Nephron (organoid): ENCODE results near the gene ZNF691.
"Not testable (repeated sequence)": the region's sequence is repeated elsewhere in the genome, so short reads cannot be mapped to it uniquely, and the experiment has no call there.

ENCODE experiments used
- H3K27ac Mint-ChIP-seq, 3 experiments: 2 replicates each; pipeline ENCODE4 v1.8.0; 2020; ENCODE audit warnings: mixed read lengths in 3 of 3, mild to moderate bottlenecking in 2 of 3, moderate library complexity in 1 of 3
- H3K27me3 Mint-ChIP-seq: 2 replicates; pipeline ENCODE4 v1.8.0; 2021; ENCODE audit warnings: low read depth, mild to moderate bottlenecking, moderate library complexity, mixed read lengths
- H3K36me3 Mint-ChIP-seq: 2 replicates; pipeline ENCODE4 v1.8.0; 2020; ENCODE audit warnings: low read depth, mixed read lengths
- H3K4me1 Mint-ChIP-seq: 2 replicates; pipeline ENCODE4 v1.8.0; 2020; ENCODE audit warnings: mixed read lengths
- H3K4me3 Mint-ChIP-seq, 3 experiments: 2 replicates each; pipeline ENCODE4 v1.8.0; 2020; ENCODE audit warnings: mild to moderate bottlenecking in 3 of 3, mixed read lengths in 3 of 3, moderate library complexity in 2 of 3
- H3K9me3 Mint-ChIP-seq: 2 replicates; pipeline ENCODE4 v1.8.0; 2020; ENCODE audit warnings: mixed read lengths
- TF ChIP-seq, protein P1 (sequence below), 3 experiments: fragments of 200-600 bp; sonication (generic); IDR thresholded peaks; one replicate each; pipeline ENCODE4 v1.5.0; 2021; ENCODE audit warnings: antibody characterized with exemption in 3 of 3; ENCODE audit not compliant: unreplicated experiment in 3 of 3

The ZNF691 gene

DNA sequence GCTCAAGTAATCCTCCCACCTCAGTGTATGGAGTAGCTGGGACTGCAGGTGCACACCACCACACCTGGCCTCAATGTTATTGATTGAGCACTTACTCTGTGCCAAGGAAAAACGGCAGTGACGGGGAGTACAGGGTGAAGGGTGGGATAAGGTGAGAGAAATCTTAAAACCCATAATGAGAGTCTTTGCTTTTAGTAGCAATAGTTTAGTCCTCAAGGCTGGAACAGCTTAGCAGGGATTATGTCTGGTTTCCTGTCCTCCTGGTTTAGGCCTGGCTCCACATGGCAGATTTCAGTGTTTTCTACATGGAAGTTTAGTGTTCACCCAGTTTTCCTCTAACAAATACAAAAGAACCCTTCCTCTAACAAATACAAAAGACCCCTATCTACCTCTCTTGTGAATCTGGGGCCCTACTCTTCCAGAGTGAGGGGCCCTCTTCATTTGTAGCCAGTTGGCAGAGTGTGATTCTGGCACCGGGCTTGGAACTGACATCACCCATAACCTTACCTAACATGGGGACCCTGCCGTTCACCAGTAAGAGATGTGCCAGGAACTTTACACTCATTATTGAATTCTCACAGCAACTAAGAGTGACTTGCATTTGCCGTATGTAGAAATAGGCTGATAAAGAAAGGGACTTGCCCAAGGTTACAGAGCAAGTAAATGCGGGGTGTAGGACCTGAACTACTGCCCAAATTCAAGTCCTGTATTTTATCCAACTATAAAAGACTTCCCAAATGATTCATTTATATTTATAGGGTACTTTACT is 6.9 kb downstream of the ZNF691 start:
- Mint-ChIP-seq H3K9me3 (peaks cover 39% of the 10 kb centered on the region), H3K27ac (no peak overlapping the region), H3K4me3 (no peak overlapping the region), H3K4me1 (peaks cover 16% of the 10 kb centered on the region), H3K27me3 (no peaks in the 10 kb centered on the region), H3K36me3 (peaks cover 81% of the 10 kb centered on the region)
- TF ChIP-seq, protein P1, sequence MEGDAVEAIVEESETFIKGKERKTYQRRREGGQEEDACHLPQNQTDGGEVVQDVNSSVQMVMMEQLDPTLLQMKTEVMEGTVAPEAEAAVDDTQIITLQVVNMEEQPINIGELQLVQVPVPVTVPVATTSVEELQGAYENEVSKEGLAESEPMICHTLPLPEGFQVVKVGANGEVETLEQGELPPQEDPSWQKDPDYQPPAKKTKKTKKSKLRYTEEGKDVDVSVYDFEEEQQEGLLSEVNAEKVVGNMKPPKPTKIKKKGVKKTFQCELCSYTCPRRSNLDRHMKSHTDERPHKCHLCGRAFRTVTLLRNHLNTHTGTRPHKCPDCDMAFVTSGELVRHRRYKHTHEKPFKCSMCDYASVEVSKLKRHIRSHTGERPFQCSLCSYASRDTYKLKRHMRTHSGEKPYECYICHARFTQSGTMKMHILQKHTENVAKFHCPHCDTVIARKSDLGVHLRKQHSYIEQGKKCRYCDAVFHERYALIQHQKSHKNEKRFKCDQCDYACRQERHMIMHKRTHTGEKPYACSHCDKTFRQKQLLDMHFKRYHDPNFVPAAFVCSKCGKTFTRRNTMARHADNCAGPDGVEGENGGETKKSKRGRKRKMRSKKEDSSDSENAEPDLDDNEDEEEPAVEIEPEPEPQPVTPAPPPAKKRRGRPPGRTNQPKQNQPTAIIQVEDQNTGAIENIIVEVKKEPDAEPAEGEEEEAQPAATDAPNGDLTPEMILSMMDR (IDR thresholded peaks at IDR 0.05; ENCODE audit: unreplicated experiment in 3 of 3) = no peak

DNA sequence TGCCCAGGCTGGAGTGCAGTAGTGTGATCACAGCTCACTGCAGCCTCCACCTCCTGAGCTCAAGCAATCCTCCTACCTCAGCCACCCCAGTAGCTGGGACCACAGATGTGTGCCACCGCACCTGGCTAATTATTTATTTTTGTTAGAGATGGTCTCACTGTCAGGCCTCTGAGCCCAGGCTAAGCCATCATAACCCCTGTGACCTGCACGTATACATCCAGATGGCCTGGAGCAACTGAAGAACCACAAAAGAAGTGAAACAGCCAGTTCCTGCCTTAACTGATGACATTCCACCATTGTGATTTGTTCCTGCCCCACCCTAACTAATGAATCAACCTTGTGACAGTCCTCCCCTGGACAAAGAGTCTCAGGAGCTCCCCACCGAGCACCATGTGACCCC is 10.1 kb downstream of the ZNF691 start:
- H3K4me1 Mint-ChIP-seq, H3K27me3 Mint-ChIP-seq, H3K27ac Mint-ChIP-seq, H3K4me3 Mint-ChIP-seq: not testable (repeated sequence)
- Mint-ChIP-seq H3K36me3 (peaks cover 59% of the 10 kb centered on the region), H3K9me3 (peaks cover 53% of the 10 kb centered on the region)

DNA sequence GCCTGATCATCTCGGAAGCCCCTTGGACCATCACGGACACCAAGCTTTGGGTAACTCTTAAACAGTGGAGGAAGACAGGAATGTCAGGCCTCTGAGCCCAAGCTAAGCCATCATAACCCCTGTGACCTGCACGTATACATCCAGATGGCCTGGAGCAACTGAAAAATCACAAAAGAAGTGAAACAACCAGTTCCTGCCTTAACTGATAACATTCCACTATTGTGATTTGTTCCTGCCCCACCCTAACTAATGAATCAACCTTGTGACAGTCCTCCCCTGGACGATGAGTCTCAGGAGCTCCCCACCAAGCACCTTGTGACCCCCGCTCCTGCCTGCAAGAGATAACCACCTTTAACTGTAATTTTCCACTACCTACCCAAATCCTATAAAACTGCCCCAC is 13.0 kb downstream of the ZNF691 start:
- peaks cover 36% of the 10 kb centered on the region for H3K36me3 Mint-ChIP-seq
- not testable (repeated sequence) for H3K27ac Mint-ChIP-seq, H3K27me3 Mint-ChIP-seq, H3K4me1 Mint-ChIP-seq, H3K4me3 Mint-ChIP-seq
- H3K9me3 Mint-ChIP-seq = peaks cover 61% of the 10 kb centered on the region

DNA sequence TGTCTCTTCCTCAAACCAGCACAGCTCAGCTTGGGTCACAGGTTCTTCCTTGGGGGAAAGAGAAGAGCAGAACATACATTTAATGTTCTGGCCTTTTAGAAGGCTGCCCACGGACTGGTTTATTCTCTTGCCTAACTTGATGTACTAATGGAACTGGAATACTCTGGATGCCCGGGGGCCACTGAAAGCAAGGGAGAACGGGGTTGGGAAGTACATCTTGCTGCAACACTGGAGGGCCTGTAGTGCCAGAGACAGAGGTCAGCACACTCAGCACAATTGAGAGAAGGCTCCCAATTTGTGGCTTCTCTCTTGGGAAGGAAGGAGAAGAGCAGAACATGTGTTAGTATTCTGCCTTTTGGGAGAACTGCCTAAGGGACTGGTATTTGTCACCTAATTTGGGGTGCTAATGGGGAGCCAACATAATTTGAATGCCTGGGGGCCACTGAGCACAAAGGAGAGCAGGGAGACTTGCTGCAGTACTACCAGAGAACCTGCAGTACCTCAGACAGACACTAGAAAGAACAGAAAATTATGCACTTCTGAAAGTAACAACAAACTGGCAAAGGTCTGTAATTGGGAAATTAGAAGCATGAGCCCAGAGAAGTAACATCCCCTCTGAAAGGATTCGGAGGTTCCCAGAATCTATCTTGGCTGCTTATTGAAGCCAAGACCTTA is 14.1 kb downstream of the ZNF691 start:
- TF ChIP-seq, protein P1 (IDR thresholded peaks at IDR 0.05; ENCODE audit: unreplicated experiment in 3 of 3) = no peak
- Mint-ChIP-seq H3K27me3 (no peaks in the 10 kb centered on the region), H3K4me1 (no peaks in the 10 kb centered on the region), H3K27ac (no peak overlapping the region), H3K9me3 (peaks cover 60% of the 10 kb centered on the region), H3K36me3 (peaks cover 32% of the 10 kb centered on the region), H3K4me3 (no peak overlapping the region)

DNA sequence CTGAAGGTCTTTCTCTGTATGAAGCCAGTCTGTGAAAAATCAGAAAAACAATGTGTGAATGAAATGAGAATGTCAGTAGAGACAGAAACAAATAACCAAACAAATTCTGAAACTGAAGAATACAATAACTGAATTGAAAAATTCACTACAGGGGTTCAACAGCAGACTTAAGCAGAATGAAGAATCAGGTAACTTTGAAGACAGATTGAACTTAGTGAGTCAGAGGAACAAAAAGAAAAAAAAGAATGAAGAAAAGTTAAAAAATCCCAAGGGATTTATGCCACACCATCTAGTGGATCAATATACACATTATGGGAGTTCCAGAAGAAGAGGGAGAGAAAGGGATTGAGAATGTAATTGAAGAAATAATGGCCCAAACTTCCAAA is 14.6 kb downstream of the ZNF691 start:
- H3K4me3 Mint-ChIP-seq = no peak overlapping the region
- no peaks in the 10 kb centered on the region for H3K4me1 Mint-ChIP-seq
- peaks cover 56% of the 10 kb centered on the region for H3K9me3 Mint-ChIP-seq
- H3K36me3 Mint-ChIP-seq = peaks cover 27% of the 10 kb centered on the region
- TF ChIP-seq, protein P1 (IDR thresholded peaks at IDR 0.05; ENCODE audit: unreplicated experiment in 3 of 3) = no peak
- H3K27ac Mint-ChIP-seq = no peak overlapping the region
- no peaks in the 10 kb centered on the region for H3K27me3 Mint-ChIP-seq

DNA sequence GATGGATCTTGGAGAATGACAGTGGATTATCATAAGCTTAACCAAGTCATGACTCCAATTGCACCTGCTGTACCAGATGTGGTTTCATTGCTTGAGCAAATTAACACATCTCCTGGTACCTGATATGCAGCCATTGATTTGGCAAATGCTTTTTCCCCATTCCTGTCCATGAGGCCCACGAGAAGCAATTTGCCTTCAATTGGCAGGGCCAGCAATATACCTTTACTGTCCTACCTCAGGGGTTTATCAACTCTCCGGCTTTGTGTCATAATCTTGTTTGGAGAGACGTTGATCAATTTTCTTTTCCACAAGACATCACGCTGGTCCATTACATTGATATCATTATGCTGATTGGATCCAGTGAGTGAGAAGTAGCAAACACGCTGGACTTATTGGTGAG is 20.1 kb downstream of the ZNF691 start:
- TF ChIP-seq, protein P1 (IDR thresholded peaks at IDR 0.05; ENCODE audit: unreplicated experiment in 3 of 3) = no peak
- Mint-ChIP-seq H3K36me3 (no peaks in the 10 kb centered on the region), H3K27ac (no peak overlapping the region), H3K4me3 (no peak overlapping the region), H3K9me3 (peaks cover 20% of the 10 kb centered on the region), H3K4me1 (no peaks in the 10 kb centered on the region), H3K27me3 (peaks cover 5% of the 10 kb centered on the region)

DNA sequence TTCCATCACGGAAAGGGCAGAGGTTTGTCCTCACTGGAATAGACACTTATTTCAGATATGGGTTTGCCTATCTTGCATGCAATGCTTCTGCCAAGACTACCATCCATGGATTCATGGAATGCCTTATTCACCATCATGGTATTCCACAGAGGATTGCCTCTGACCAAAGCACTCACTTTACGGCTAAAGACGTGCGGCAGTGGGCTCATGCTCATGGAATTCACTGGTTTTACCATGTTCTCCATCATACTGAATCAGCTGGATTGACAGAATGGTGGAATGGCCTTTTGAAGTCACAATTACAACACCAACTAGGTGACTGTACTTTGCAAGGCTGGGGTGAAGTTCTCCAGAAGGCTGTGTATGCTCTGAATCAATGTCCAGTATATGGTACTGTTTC is 22.1 kb downstream of the ZNF691 start:
- not testable (repeated sequence) for H3K27ac Mint-ChIP-seq, H3K36me3 Mint-ChIP-seq, H3K4me1 Mint-ChIP-seq, H3K27me3 Mint-ChIP-seq, H3K4me3 Mint-ChIP-seq
- H3K9me3 Mint-ChIP-seq = peaks cover 11% of the 10 kb centered on the region

DNA sequence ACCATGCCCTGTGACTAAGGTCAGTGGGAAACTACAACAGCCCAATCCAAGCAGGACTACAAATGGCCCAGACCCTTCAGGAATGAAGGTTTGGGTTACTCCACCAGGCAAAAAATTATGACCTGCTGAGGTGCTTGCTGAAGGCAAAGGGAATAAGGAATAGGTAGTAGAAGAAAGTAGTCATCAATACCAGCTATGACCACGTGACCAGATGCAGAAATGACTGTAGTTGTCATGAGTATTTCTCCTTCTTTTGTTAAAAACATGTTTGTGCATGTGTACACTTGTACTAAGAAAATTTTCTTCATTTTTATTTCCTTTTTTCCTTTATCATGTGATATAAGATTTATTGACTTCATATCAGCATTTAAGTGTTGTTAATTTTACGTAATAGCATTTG is 22.8 kb downstream of the ZNF691 start:
- H3K4me1 Mint-ChIP-seq, H3K36me3 Mint-ChIP-seq, H3K9me3 Mint-ChIP-seq, H3K27me3 Mint-ChIP-seq, H3K27ac Mint-ChIP-seq, H3K4me3 Mint-ChIP-seq: not testable (repeated sequence)

DNA sequence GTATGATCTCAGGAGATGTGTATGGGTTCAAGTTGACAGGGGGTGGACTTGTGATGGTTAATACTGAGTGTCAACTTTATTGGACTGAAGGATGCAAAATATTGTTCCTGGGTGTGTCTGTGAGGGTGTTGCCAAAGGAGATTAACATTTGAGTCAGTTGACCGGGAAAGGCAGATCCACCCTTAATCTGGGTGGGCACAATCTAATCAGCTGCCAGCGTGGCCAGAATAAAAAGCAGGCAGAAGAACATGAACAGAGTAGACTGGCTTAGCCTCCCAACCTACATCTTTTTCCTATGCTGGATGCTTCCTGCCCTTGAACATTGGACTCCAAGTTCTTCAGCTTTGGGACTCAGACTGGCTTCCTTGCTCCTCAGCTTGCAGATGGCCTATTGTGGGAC is 23.3 kb downstream of the ZNF691 start:
- not testable (repeated sequence) for H3K4me3 Mint-ChIP-seq, H3K27me3 Mint-ChIP-seq, H3K9me3 Mint-ChIP-seq, H3K36me3 Mint-ChIP-seq, H3K4me1 Mint-ChIP-seq, H3K27ac Mint-ChIP-seq

DNA sequence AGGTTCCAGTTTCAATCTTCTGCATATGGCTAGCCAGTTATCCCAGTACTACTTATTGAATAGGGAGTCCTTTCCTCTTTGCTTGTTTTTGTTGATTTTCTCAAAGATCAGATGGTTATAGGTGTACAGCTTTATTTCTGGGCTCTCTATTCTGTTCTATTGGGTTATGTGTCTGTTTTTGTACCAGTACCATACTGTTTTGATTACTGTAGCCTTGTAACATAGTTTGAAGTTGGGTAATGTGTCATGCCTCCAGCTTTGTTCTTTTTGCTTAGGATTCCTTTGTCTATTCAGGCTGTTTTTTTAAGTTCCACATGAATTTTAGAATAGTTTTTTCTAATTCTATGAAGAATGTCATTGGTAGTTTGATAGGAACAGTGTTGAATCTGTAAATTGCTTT is 26.7 kb downstream of the ZNF691 start:
- not testable (repeated sequence) for H3K4me3 Mint-ChIP-seq, H3K36me3 Mint-ChIP-seq, H3K27ac Mint-ChIP-seq, H3K9me3 Mint-ChIP-seq, H3K4me1 Mint-ChIP-seq, H3K27me3 Mint-ChIP-seq
